HepG2 (cell line): ENCODE results near the gene TEAD3. TPM values are rescaled to one million over a fixed set of nuclear protein-coding genes. Genes with fewer than 3 reads are reported as not detected.

Experiments used
- ATF7 ChIP-seq, 2 experiments: fragments of 450-650 bp in 1 of 2; sonication (generic) in 1 of 2; formaldehyde crosslinking in 1 of 2; IDR thresholded peaks; 2 replicates each; pipeline versions ENCODE4 v1.4.0 to v1.6.1; 2016 to 2020; ENCODE audit warnings: antibody characterized with exemption in 1 of 2, mild to moderate bottlenecking in 1 of 2, missing genetic modification reagents in 1 of 2
- CEBPB ChIP-seq: IDR thresholded peaks from 2 replicates; pipeline ENCODE4 v1.6.1; 2011; ENCODE audit warnings: low read depth, low read length, improper control_type of control experiment, borderline replicate concordance
- CENPT ChIP-seq: sonication (generic); formaldehyde crosslinking; IDR thresholded peaks from 2 replicates; pipeline ENCODE4 v1.8.0; 2022; ENCODE audit warnings: low read depth, mild to moderate bottlenecking, moderate library complexity, missing genetic modification reagents
- CREB3 ChIP-seq: sonication (generic); formaldehyde crosslinking; IDR thresholded peaks from 2 replicates; pipeline ENCODE4 v1.5.0; 2020; ENCODE audit warnings: missing genetic modification reagents
- CSRNP1 ChIP-seq: sonication (generic); formaldehyde crosslinking; IDR thresholded peaks from 2 replicates; pipeline ENCODE4 v1.8.1; 2023; ENCODE audit warnings: mild to moderate bottlenecking, missing genetic modification reagents
- DMAP1 ChIP-seq: IDR thresholded peaks from 2 replicates; pipeline ENCODE4 v1.6.1; 2016
- GTF2F1 ChIP-seq: fragments of 150-350 bp; IDR thresholded peaks from 2 replicates; pipeline ENCODE4 v1.6.1; 2014; ENCODE audit warnings: low read length
- GTF3A ChIP-seq: sonication (generic); formaldehyde crosslinking; conservative IDR thresholded peaks from 2 replicates; pipeline ENCODE4 v1.4.0; 2020; ENCODE audit warnings: mild to moderate bottlenecking, missing genetic modification reagents
- KAT8 ChIP-seq: IDR thresholded peaks from 2 replicates; pipeline ENCODE4 v1.6.1; 2016; ENCODE audit warnings: missing genetic modification reagents, missing compliant biosample characterization
- MEIS1 ChIP-seq: sonication (generic); formaldehyde crosslinking; IDR thresholded peaks from 2 replicates; pipeline ENCODE4 v1.9.0; 2021; ENCODE audit warnings: mild to moderate bottlenecking, missing genetic modification reagents, moderate library complexity, borderline replicate concordance
- MIXL1 ChIP-seq: IDR thresholded peaks from 2 replicates; pipeline ENCODE4 v1.6.1; 2016
- RAD21 ChIP-seq: fragments of 450-650 bp; formaldehyde crosslinking; IDR thresholded peaks from 2 replicates; pipeline ENCODE4 v1.5.0; 2020; ENCODE audit warnings: mild to moderate bottlenecking
- STAG1 ChIP-seq: sonication (generic); formaldehyde crosslinking; IDR thresholded peaks from 2 replicates; pipeline ENCODE4 v1.4.0; 2020; ENCODE audit warnings: missing genetic modification reagents
- SYNCRIP ChIP-seq: fragments of 200-400 bp; formaldehyde crosslinking; IDR thresholded peaks from 2 replicates; pipeline ENCODE4 v1.6.1; 2018; ENCODE audit warnings: mild to moderate bottlenecking, low read depth, low read length; ENCODE audit not compliant: insufficient read depth
- TFAP4 ChIP-seq: sonication (generic); IDR thresholded peaks from 2 replicates; pipeline ENCODE4 v1.6.1; 2016; ENCODE audit warnings: low read depth, borderline replicate concordance
- TGIF2 ChIP-seq: IDR thresholded peaks from 2 replicates; pipeline ENCODE4 v1.6.1; 2016; ENCODE audit warnings: control low read depth, missing compliant biosample characterization
- ZFP36 ChIP-seq: fragments of 150-350 bp; IDR thresholded peaks from 2 replicates; pipeline ENCODE4 v1.6.1; 2018; ENCODE audit warnings: borderline replicate concordance, low read length, low read depth; ENCODE audit not compliant: partially characterized antibody
- ZKSCAN5 ChIP-seq: sonication (generic); formaldehyde crosslinking; IDR thresholded peaks from 2 replicates; pipeline ENCODE4 v1.5.1; 2020; ENCODE audit warnings: mild to moderate bottlenecking, missing genetic modification reagents
- ZNF121 ChIP-seq: sonication (generic); formaldehyde crosslinking; IDR thresholded peaks from 2 replicates; pipeline ENCODE4 v1.5.0; 2020; ENCODE audit warnings: mild to moderate bottlenecking, missing genetic modification reagents
- ZNF180 ChIP-seq: sonication (generic); formaldehyde crosslinking; IDR thresholded peaks from 2 replicates; pipeline ENCODE4 v1.4.0; 2020; ENCODE audit warnings: low read depth, missing genetic modification reagents, borderline replicate concordance
- ZNF263 ChIP-seq: sonication (generic); formaldehyde crosslinking; IDR thresholded peaks from 2 replicates; pipeline ENCODE4 v1.4.0; 2020; ENCODE audit warnings: missing genetic modification reagents
- ZNF44 ChIP-seq: sonication (generic); formaldehyde crosslinking; IDR thresholded peaks from 2 replicates; pipeline ENCODE4 v1.5.1; 2020; ENCODE audit warnings: mild to moderate bottlenecking, missing genetic modification reagents
- ZNF484 ChIP-seq: sonication (generic); formaldehyde crosslinking; IDR thresholded peaks from 2 replicates; pipeline ENCODE4 v1.5.1; 2020; ENCODE audit warnings: mild to moderate bottlenecking, low read depth, missing genetic modification reagents, borderline replicate concordance
- ZNF589 ChIP-seq: sonication (generic); formaldehyde crosslinking; conservative IDR thresholded peaks from 2 replicates; pipeline ENCODE4 v1.8.0; 2022; ENCODE audit warnings: mild to moderate bottlenecking, moderate library complexity, missing genetic modification reagents
- ZNF737 ChIP-seq: sonication (generic); formaldehyde crosslinking; IDR thresholded peaks from 2 replicates; pipeline ENCODE4 v1.5.0; 2020; ENCODE audit warnings: missing genetic modification reagents, mild to moderate bottlenecking, borderline replicate concordance
- ZNF740 ChIP-seq: sonication (generic); formaldehyde crosslinking; IDR thresholded peaks from 2 replicates; pipeline ENCODE4 v1.4.0; 2020; ENCODE audit warnings: missing genetic modification reagents
- ZNF776 ChIP-seq: sonication (generic); formaldehyde crosslinking; IDR thresholded peaks from 2 replicates; pipeline ENCODE4 v1.4.0; 2020; ENCODE audit warnings: mild to moderate bottlenecking, missing genetic modification reagents
- polyA plus RNA-seq, 8 experiments: library from polyadenylated mRNA; depleted of rRNA in 3 of 8; stranded (reverse) in 7 of 8; unstranded in 1 of 8; fragments of >200 nt; fragmentation: Illumina TruSeq in 4 of 8; extraction: Trizol in 4 of 8; gene quantifications; 2 replicates each; pipeline versions ENCODE4 v1.2.1 to v1.2.3, GENCODE V29; 2011 to 2016; ENCODE audit warnings: low read depth in 4 of 8, missing spikeins in 1 of 8, mixed read lengths in 1 of 8; ENCODE audit not compliant: insufficient read depth in 1 of 8
- total RNA-seq, 5 experiments: library from RNA; depleted of rRNA; stranded (reverse); fragments of >200 nt; fragmentation: Illumina TruSeq; extraction: Trizol; gene quantifications; 2 replicates each; pipeline ENCODE4 v1.2.3, GENCODE V29; 2016; ENCODE audit warnings: low read depth in 1 of 5

Gene TEAD3
- total and polyA plus RNA-seq, 2 of the 13 experiments (the other 11 are each of a cell fraction or from before 2014, with no cell fraction given) = 15.1 to 16.5 TPM

- TF ChIP-seq ZKSCAN5 = 0 out of 2 replicates have a peak, but pooled peaks have one; percentile 5
- no peak for TF ChIP-seq SYNCRIP
- peak; percentile 86; the same call in 1 of the 2 replicates for TF ChIP-seq CSRNP1
- peak; percentile 78; the same call in 1 of the 2 replicates for TF ChIP-seq KAT8 (CRISPR knock-in tag)
- TF ChIP-seq ZNF737 = no peak
- 0 out of 2 replicates have a peak, but pooled peaks have one; percentile 54 for TF ChIP-seq ZNF180
- peak; percentile 62 for TF ChIP-seq RAD21 (CRISPR knock-in tag)
- TF ChIP-seq TGIF2 (CRISPR knock-in tag) = 0 out of 2 replicates have a peak, but pooled peaks have one; percentile 79
- peak; percentile 78; the same call in 1 of the 2 replicates for TF ChIP-seq DMAP1 (CRISPR knock-in tag)
- no peak for TF ChIP-seq GTF2F1
- no peak for TF ChIP-seq ZFP36
- TF ChIP-seq TFAP4 = peak; percentile 50; the same call in 1 of the 2 replicates
- TF ChIP-seq STAG1 (CRISPR knock-in tag) = peak; percentile 12; the same call in 1 of the 2 replicates
- TF ChIP-seq ZNF740 (CRISPR knock-in tag) = no peak
- TF ChIP-seq MIXL1 (CRISPR knock-in tag) = 0 out of 2 replicates have a peak, but pooled peaks have one; percentile 26
- 0 out of 2 replicates have a peak, but pooled peaks have one; percentile 25 for TF ChIP-seq ZNF44 (CRISPR knock-in tag)
- TF ChIP-seq ZNF263 = peak; percentile 56; the same call in 1 of the 2 replicates
- TF ChIP-seq ZNF484 (CRISPR knock-in tag) = no peak
- TF ChIP-seq CEBPB = no peak
- TF ChIP-seq ZNF589 (CRISPR knock-in tag) = no peak
- TF ChIP-seq MEIS1 = no peak; the same call in 1 of the 2 replicates
- TF ChIP-seq ATF7 (IDR thresholded peaks at IDR 0.05) = no peak
- no peak for TF ChIP-seq ATF7 (CRISPR knock-in tag; IDR thresholded peaks at IDR 0.05)
- TF ChIP-seq CREB3 = no peak; the same call in 1 of the 2 replicates
- TF ChIP-seq ZNF776 (CRISPR knock-in tag) = peak; percentile 81; the same call in 1 of the 2 replicates
- no peak for TF ChIP-seq CENPT
- TF ChIP-seq GTF3A (CRISPR knock-in tag) = no peak
- TF ChIP-seq ZNF121 = no peak
Observed at GRCh38 chr6:35452183-35453090, 44.4 kb downstream of the TEAD3 start, which contains the start of gene FANCE (continued).
